Measurements from ENCODE around the gene TRPC6. TPM values are rescaled to one million over a fixed set of nuclear protein-coding genes. Genes with fewer than 3 reads are reported as not detected.

TRPC6 gene
- total and polyA plus RNA-seq, 11 donors: 0.25 to 1.7 (median 0.34) TPM; not detected in 1

- no peak for TF ChIP-seq POLR2A (IDR thresholded peaks at IDR 0.05)
- TF ChIP-seq CTCF (IDR thresholded peaks at IDR 0.05): no peak
- intact Hi-C loops (cut with DNase I): no loop called here
- Histone ChIP-seq H3K4me3 (no peak overlapping the region), H3K9me3 (peaks cover 0 to 20% (median 0%) of the 10 kb centered on the region in 12 donors), H3K27ac (no peak overlapping the region), H3K36me3 (no peaks in the 10 kb centered on the region), H3K4me1 (no peaks in the 10 kb centered on the region), H3K27me3 (peaks cover 0 to 9% (median 0%) of the 10 kb centered on the region in 9 donors)
- ATAC-seq: no peak
- no peak for DNase-seq
Observed at GRCh38 chr11:101576456-101576855, 7.4 kb downstream of the TRPC6 start.

DNA sequence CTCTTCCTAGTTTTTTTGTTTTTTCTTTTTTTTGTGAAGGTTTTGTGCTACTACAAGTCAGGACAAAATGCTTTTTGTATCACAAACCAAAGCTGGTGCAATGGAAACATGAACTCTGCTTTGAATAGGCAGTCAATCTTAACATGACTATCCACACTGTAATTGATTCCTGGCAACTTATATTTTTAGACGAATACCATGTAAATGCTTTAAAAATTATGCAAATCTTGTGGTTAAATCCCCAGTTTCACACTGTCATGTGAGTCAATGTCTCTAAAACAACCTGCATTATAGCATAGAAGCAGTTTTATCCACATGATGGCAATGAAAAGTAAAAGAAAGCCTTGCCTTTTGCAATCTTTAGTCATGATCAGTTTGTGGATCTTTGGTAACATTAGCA is 8.9 kb downstream of the TRPC6 start:
- no peak for DNase-seq
- Histone ChIP-seq H3K4me3 (no peak overlapping the region), H3K27ac (no peak overlapping the region), H3K36me3 (no peaks in the 10 kb centered on the region), H3K4me1 (no peaks in the 10 kb centered on the region), H3K27me3 (no peaks in the 10 kb centered on the region), H3K9me3 (peaks cover 0 to 27% (median 0%) of the 10 kb centered on the region in 12 donors)
- no peak for ATAC-seq
- TF ChIP-seq CTCF (IDR thresholded peaks at IDR 0.05) (no peak), POLR2A (IDR thresholded peaks at IDR 0.05) (no peak)
- 0 to 46% (median 19%) methylated on average over 1 of the region's 1 CpG for WGBS, 4 donors
- intact Hi-C loops (cut with DNase I): no loop called here

DNA sequence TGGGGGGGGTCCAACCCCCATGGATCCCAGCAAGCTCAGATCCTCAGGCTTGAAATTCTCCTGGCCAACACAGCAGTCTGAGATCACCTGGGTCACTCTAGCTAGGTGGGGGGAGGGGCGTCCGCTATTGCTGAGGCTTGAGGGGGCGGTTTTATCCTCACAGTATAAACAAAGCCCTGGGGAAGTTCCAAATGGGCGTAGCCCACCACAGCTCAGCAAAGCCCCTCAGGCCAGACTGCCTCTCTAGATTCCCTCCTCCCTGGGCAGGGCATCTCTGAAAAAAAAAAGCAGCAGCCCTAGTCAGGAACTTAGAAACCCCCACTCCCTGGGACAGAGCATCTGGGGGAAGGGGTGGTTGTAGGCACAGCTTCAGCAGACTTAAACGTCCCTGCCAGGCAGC is 16.7 kb downstream of the TRPC6 start:
- DNase-seq: no peak
- no peaks in the 10 kb centered on the region for H3K27me3 ChIP-seq

GRCh38 chr11:101566626-101567025 is 17.2 kb downstream of the TRPC6 start:
- 64 to 74% (median 68%) methylated on average over 7 to 8 of the region's 8 CpGs for WGBS, 4 donors
- peaks cover 0 to 14% (median 2%) of the 10 kb centered on the region in 12 donors for H3K9me3 ChIP-seq
- intact Hi-C loops (cut with DNase I): no loop called here
- H3K4me3 ChIP-seq: no peak overlapping the region
- DNase-seq (peak in 1 of 5 donors; percentile 29), ATAC-seq (no peak)
- H3K4me1 ChIP-seq: no peaks in the 10 kb centered on the region
- H3K27me3 ChIP-seq: no peaks in the 10 kb centered on the region
- H3K36me3 ChIP-seq: no peaks in the 10 kb centered on the region
- TF ChIP-seq CTCF (IDR thresholded peaks at IDR 0.05) (no peak), POLR2A (IDR thresholded peaks at IDR 0.05) (no peak)
- no peak overlapping the region for H3K27ac ChIP-seq

More for the DNA sequence above, 16.7 kb downstream of the TRPC6 start:
- peaks cover 0 to 19% (median 2%) of the 10 kb centered on the region in 12 donors for H3K9me3 ChIP-seq
- ATAC-seq: no peak
- TF ChIP-seq POLR2A (IDR thresholded peaks at IDR 0.05) (no peak), CTCF (IDR thresholded peaks at IDR 0.05) (no peak)
- intact Hi-C loops (cut with DNase I): no loop called here
- H3K4me3 ChIP-seq: no peak overlapping the region
- no peaks in the 10 kb centered on the region for H3K4me1 ChIP-seq
- H3K27ac ChIP-seq: no peak overlapping the region
- no peaks in the 10 kb centered on the region for H3K36me3 ChIP-seq
- 29 to 43% (median 38%) methylated on average over 4 to 5 of the region's 5 CpGs for WGBS, 4 donors

Data from heart left ventricle (tissue), 16 donors.